ENCODE results near the gene FTO.

DNA sequence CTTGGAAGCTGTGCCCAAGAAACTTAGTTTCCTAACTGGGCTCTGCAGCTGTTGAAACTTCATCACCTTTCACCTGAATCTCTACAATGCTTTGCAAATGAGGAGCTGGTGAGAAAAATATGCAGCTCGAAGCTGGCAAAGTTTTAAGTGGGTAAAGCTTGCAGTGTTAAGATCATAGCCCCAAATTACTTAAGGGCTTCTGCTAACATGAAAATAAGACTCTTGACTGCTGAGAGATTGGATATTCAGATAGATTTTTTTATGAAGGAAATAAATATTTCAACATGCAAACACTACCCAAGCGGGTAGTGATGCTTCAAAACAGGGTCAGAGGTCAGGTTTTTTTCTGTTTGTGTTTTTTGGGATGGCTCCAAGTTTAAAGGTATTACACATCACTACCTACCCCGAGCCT, 278.7 kb downstream of the FTO start:
- TF ChIP-seq, protein P1, sequence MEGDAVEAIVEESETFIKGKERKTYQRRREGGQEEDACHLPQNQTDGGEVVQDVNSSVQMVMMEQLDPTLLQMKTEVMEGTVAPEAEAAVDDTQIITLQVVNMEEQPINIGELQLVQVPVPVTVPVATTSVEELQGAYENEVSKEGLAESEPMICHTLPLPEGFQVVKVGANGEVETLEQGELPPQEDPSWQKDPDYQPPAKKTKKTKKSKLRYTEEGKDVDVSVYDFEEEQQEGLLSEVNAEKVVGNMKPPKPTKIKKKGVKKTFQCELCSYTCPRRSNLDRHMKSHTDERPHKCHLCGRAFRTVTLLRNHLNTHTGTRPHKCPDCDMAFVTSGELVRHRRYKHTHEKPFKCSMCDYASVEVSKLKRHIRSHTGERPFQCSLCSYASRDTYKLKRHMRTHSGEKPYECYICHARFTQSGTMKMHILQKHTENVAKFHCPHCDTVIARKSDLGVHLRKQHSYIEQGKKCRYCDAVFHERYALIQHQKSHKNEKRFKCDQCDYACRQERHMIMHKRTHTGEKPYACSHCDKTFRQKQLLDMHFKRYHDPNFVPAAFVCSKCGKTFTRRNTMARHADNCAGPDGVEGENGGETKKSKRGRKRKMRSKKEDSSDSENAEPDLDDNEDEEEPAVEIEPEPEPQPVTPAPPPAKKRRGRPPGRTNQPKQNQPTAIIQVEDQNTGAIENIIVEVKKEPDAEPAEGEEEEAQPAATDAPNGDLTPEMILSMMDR (IDR thresholded peaks at IDR 0.05): no peak
- TF ChIP-seq, protein P2, sequence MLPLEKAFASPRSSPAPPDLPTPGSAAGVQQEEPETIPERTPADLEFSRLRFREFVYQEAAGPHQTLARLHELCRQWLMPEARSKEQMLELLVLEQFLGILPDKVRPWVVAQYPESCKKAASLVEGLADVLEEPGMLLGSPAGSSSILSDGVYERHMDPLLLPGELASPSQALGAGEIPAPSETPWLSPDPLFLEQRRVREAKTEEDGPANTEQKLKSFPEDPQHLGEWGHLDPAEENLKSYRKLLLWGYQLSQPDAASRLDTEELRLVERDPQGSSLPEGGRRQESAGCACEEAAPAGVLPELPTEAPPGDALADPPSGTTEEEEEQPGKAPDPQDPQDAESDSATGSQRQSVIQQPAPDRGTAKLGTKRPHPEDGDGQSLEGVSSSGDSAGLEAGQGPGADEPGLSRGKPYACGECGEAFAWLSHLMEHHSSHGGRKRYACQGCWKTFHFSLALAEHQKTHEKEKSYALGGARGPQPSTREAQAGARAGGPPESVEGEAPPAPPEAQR (CRISPR knock-in tag; IDR thresholded peaks at IDR 0.05): no peak
- no peak for TF ChIP-seq ZNF423 (CRISPR knock-in tag; IDR thresholded peaks at IDR 0.05)
- TF ChIP-seq, protein P3, sequence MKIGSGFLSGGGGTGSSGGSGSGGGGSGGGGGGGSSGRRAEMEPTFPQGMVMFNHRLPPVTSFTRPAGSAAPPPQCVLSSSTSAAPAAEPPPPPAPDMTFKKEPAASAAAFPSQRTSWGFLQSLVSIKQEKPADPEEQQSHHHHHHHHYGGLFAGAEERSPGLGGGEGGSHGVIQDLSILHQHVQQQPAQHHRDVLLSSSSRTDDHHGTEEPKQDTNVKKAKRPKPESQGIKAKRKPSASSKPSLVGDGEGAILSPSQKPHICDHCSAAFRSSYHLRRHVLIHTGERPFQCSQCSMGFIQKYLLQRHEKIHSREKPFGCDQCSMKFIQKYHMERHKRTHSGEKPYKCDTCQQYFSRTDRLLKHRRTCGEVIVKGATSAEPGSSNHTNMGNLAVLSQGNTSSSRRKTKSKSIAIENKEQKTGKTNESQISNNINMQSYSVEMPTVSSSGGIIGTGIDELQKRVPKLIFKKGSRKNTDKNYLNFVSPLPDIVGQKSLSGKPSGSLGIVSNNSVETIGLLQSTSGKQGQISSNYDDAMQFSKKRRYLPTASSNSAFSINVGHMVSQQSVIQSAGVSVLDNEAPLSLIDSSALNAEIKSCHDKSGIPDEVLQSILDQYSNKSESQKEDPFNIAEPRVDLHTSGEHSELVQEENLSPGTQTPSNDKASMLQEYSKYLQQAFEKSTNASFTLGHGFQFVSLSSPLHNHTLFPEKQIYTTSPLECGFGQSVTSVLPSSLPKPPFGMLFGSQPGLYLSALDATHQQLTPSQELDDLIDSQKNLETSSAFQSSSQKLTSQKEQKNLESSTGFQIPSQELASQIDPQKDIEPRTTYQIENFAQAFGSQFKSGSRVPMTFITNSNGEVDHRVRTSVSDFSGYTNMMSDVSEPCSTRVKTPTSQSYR (CRISPR knock-in tag; IDR thresholded peaks at IDR 0.05): no peak
- TF ChIP-seq, protein P4, sequence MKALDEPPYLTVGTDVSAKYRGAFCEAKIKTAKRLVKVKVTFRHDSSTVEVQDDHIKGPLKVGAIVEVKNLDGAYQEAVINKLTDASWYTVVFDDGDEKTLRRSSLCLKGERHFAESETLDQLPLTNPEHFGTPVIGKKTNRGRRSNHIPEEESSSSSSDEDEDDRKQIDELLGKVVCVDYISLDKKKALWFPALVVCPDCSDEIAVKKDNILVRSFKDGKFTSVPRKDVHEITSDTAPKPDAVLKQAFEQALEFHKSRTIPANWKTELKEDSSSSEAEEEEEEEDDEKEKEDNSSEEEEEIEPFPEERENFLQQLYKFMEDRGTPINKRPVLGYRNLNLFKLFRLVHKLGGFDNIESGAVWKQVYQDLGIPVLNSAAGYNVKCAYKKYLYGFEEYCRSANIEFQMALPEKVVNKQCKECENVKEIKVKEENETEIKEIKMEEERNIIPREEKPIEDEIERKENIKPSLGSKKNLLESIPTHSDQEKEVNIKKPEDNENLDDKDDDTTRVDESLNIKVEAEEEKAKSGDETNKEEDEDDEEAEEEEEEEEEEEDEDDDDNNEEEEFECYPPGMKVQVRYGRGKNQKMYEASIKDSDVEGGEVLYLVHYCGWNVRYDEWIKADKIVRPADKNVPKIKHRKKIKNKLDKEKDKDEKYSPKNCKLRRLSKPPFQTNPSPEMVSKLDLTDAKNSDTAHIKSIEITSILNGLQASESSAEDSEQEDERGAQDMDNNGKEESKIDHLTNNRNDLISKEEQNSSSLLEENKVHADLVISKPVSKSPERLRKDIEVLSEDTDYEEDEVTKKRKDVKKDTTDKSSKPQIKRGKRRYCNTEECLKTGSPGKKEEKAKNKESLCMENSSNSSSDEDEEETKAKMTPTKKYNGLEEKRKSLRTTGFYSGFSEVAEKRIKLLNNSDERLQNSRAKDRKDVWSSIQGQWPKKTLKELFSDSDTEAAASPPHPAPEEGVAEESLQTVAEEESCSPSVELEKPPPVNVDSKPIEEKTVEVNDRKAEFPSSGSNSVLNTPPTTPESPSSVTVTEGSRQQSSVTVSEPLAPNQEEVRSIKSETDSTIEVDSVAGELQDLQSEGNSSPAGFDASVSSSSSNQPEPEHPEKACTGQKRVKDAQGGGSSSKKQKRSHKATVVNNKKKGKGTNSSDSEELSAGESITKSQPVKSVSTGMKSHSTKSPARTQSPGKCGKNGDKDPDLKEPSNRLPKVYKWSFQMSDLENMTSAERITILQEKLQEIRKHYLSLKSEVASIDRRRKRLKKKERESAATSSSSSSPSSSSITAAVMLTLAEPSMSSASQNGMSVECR (CRISPR knock-in tag; IDR thresholded peaks at IDR 0.05; ENCODE audit: borderline replicate concordance): no peak
- TF ChIP-seq ZNF263 (CRISPR knock-in tag; IDR thresholded peaks at IDR 0.05; ENCODE audit: low read depth): no peak
